Astrocyte of the hippocampus (primary cell): Measurements from ENCODE around the gene TOM1L2.
"Not testable (repeated sequence)": the region's sequence is repeated elsewhere in the genome, so short reads cannot be mapped to it uniquely, and the experiment has no call there.

Experiments used
- DNase-seq: peaks from one replicate; pipeline ENCODE4 v3.0.0; 2011; ENCODE audit warnings: low read depth, low spot score

TOM1L2 gene

DNA sequence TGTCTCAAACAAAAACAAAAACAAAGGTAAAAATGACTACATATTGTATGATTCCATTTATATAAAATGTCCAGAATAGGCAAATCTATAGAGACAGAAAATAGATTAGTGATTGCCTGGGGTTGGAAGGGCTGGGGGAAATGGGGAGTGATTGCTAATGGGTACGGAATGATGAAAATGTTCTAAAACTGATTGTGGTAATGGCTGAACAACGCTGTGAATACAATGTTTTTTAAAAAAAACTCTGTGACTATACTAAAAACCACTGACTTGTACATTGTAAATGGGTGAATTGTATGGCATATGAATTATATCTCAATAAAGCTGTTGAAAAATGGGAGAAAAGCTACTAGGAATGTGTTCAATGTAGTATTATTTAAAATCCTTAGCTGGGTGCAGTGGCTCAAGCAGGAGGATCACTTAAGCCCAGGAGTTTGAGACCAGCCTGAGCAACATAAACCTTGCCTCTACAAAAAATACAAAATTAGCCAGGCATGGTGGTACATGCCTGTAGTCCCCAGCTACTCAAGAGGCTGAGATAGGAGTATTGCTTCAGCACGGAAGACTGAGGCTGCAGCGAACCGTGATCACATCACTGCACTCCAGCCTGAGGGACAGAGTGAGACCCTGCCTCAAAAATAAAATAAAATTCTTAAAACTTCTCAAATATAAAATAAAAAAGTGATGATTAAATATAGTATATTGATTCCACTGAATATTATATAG lies 47.9 kb downstream of the TOM1L2 start:
- DNase-seq: peak; percentile 56

DNA sequence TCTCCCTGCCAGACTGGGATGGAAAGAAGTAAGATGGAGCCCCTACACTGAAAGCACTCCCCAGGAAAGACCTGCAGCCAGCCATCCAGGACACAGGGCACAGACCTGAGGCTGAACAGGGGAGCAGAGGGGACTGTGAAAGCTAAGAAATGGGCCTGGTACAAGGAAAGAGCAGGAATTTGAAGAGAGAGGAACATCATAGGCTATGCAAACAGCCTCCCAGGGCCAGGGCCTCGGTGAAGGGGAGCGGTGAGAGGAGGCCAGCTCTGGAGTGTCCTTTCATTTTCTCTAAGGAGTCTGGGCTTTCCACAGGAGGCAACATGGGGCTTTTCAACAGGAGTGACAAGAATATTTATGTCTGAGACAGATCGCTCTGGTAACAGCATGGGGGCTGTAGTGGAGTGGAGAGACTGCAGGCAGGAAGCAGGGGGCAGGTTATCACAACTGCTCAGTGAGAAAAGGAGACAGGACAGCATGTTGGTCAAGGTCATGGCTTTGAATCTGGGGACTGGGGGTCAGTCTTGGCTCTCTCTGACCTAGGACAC lies 50.1 kb downstream of the TOM1L2 start:
- peak; percentile 57 for DNase-seq

GRCh38 chr17:17921192-17922069 lies 50.8 kb downstream of the TOM1L2 start:
- peak; percentile 96 for DNase-seq

DNA sequence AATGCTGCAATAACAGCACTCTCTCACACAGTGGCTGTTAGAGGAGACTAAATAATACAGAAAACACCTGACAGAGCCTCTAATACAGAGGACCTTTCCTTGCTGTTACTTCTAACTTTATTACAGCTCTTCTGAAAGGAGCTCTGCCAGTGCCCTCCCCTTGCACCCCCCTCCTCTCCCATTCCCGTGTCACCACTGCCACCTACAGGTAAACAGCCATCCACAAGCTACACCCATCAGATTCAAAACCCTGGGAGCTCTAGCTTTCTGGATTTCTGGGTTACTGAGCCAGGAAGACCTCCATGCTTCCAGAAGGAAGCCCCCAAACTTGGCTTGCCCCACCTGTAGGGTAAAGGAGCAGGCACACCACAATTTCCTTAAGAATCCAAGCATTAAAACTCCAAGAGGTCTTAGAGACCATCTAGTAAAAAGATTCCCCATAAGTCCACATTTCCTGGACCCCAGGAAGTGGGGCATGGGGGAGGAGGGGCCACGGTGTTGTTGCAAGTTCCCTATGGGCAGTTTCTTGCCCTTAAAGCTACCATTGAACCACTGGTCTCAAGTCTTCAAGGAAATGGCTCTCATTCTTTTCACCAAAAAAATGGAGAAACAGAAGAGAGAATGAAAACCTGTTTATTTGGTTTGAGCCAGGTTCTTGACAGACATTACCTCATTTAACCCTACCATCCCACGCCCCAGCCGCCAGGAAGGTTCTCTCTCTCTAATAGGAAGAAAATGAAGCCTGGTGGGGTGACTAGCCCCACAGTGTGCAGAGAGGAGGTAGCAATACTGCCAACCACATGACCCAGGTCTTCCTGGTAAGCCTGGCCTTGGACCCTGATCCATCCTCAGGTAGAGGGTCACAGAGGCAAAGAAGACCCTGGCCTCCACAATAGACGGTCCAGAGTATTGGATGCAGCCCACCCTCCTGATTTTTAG lies 52.8 kb downstream of the TOM1L2 start:
- peak; percentile 91 for DNase-seq

DNA sequence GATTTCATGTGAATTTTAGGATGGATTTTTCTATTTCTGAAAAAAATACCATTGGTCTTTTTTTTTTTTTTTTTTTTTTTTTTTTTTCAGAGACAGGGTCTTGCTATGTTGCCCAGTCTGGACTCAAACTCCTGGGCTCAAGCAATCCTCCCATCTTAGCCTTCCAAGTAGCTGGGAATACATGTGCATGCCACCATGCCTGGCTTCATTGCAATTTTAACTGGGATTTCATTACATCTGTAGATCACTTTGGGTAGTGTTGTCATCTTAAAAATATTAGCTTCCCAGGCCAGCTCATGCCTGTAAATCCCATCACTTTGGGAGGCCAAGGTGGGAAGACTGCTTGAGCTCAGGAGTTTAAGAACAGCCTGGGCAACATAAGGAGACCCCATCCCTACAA lies 54.8 kb downstream of the TOM1L2 start:
- no peak for DNase-seq

GRCh38 chr17:17915183-17915582 lies 57.0 kb downstream of the TOM1L2 start:
- no peak for DNase-seq

DNA sequence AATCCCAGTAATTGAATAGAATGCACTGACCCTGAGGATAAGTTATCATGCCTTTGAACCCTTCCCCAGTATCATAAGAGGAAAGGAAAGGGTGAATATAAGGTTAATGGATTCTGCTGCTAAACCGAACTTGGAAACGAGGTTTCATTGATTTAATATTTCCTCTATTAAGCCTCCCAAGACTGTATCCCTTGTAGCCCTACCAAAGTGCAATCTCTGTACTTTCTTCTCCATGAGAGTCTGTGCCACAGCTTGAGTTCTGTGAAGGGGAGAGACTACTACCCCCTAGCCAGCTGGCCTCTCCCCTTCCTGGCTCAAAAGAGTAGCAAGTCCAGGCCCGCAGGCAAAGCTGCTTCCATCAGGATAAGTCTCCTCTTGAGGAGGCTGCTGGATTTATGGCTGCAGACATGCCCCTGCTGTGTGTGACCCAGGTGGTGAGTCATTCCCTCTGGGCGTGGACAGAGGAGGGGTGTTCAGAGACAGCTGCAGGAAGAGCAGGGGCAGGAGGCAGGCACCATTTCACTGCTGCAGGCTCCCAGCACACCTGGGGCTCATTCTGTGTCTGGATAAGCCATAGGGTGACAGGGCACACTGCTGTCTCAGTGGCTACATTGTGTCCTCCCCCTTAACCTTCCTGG lies 58.4 kb downstream of the TOM1L2 start:
- DNase-seq: peak; percentile 92

- not testable (repeated sequence) for DNase-seq
Measured at GRCh38 chr17:17912336-17912735, 59.9 kb downstream of the TOM1L2 start.

DNA sequence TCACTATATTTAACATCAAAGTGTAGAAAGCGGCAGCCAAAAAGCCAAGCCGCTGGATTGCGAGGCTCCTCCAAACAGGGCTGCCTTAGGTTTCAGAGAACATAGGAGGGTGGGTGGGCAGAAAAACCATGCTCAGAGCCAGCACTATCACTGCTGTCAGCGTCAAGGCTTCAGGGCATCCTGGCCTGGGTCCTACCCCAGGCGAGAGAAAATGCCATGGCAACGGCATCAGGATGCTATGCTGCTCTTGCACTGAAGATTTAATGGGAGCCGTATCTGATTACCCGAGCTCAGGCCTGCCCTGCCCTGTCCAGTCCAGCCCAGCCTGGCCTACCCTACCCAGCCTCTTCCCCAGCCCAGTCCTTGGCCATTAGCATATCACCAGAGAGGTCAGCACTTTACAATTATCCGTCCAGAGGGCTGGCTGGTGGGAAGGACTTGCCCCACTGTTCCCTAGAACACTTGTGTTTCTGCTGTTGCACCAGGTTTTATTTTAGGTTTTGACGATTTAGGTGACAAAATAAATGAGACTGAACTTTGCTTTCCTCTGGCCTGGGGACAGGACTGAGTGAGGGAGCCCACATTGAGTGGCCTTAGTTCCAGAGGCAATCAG lies 61.1 kb downstream of the TOM1L2 start:
- DNase-seq: no peak

DNA sequence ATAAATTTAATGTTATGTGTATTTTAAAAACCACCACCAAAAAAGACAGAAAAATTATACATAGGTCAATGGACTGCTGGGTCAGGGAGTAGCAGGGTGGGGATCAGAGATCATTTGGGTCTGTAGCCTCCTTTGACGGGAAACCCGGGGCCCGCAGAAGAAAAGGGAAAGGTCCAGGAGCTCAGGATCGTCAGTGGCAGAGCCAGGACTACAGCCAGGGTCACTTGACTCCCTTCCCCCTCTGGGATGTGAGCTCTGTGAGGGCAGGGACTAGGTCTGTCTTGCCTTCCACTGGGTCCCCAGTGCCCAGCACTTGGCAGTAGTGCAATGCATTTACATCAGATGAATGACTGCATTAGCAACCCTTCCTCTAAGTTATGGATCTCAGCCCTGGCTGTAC lies 62.1 kb downstream of the TOM1L2 start:
- DNase-seq: no peak

- DNase-seq: no peak
Measured at GRCh38 chr17:17909078-17909477, 63.1 kb downstream of the TOM1L2 start.

DNA sequence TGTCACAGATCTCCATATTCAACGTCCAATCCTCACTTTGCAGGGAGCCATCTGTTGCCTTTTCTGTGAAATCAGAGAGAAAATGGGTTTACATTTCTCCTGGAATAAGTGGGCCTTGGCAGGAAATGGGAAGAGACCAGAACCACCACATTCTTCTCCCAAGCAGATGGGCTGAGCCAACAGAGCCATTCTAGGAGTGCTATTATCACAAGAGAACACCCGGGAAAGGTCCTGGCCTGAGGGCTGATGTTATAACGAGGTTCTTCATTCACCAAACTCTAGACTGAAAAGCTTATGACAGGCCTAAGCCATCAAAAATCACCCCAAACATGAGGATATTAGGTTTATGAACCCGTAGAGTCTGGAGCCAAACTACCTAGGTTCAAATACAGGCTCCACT lies 64.7 kb downstream of the TOM1L2 start:
- no peak for DNase-seq

DNA sequence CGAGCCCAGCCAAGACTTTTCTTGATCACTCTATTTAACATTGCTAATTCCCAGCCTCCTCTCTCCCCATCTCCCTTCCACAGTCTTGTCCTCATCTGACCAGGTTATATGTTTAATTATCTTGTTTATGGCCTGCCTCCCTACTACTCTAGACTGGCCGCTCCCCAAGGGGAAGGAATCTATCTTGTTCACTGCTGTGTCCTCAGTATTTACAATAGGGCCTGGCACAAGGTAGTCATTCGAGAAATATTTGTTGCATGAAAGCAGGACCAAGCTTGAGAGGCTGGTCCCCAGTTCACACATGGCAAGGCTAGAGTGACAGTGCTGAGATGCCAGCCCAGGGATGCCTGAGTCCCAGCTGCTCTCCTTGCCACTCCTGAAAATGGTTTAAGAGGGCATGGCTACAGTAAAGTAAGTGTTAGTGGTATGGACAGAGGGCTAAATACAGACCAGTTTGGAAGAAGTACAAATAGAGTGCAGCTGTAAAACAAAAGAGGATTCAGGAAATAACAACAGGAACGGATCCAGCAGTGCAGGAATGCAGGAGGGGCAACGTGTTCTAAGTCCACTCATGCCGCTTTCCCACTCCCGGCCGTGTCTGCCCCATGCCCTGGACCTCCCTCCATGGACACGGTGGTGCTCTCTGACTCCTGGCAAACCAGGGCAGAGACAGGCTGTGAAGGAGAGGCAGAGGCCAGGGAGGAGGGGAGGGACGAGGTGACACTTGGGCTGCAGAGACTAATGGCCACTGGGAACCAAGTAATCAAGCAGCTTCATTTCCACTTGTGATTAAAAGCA lies 65.6 kb downstream of the TOM1L2 start:
- DNase-seq: no peak

DNA sequence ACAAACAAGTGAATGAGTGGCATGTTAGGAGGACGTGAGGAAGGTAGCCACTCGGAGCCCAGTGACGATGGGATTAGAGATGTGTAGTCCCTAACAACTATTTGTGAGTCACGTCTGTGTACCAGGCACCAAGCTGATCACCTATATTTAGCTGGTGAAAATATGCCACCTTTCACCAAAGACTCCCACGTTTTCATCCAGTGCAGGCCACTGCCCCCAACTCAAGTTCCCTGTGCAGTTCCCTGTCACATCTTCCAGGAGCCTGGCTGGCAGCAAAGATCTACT lies 67.2 kb downstream of the TOM1L2 start:
- no peak for DNase-seq

DNA sequence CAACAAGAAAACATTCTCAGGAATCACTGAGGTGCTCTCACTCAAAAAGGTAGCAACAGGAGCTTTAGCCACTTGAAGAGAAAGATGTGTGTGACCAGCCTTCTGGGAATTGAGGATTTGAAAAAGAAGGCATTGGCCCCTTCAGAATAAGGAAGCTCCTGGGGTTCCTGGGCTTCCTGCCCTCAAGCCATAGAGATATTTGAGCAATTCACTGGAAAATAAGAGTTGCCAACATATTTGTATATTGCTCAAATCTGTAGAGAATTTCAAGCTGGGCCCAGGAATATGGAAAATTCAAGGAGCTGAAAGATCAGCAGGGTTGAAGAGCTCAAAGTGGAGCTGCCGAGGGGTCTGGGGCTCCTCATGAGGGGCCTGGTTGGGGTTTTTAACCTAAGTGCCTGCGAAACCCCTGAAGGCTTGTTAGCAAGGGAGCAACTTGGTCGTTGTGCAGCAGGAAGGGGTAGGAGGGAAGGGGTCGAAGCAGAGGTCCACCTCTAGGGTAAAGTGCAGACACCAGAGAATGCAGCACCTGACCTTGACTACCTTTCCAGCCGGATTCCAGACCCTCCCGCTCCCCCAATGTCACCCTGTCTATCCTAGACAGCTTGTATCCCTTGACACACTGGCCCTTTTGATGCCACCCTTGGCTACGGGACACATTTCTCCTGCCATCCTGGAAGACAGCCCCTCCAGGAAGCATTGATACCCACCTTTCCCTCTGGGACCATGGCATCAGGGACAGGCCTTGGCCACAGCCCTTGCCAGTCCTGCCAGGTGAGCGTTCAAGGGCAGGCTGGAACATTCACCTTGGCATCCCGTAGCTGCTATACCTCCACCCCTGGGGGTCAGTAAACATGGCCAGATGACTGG lies 67.8 kb downstream of the TOM1L2 start:
- no peak for DNase-seq

GRCh38 chr17:17902877-17903276 lies 69.3 kb downstream of the TOM1L2 start:
- DNase-seq: no peak

DNA sequence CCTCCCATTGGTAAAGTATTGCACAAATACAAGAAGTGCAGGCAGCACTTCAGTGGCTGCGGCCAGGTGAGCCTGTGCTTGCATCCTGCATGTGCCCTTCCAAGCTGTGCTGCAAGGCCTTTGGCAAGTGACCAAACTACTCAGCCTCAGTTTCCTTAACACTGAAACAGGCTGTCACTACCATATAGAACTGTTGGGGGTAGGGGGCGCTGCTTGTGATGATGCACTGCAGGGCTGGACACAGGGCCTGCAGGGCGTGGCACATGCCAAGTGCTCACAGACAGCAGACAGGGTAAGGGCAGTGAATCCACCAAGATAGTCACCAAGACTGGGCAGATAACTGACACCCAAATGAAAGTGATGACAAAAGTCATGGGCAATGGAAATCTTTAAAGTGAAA lies 69.8 kb downstream of the TOM1L2 start:
- DNase-seq: no peak

DNA sequence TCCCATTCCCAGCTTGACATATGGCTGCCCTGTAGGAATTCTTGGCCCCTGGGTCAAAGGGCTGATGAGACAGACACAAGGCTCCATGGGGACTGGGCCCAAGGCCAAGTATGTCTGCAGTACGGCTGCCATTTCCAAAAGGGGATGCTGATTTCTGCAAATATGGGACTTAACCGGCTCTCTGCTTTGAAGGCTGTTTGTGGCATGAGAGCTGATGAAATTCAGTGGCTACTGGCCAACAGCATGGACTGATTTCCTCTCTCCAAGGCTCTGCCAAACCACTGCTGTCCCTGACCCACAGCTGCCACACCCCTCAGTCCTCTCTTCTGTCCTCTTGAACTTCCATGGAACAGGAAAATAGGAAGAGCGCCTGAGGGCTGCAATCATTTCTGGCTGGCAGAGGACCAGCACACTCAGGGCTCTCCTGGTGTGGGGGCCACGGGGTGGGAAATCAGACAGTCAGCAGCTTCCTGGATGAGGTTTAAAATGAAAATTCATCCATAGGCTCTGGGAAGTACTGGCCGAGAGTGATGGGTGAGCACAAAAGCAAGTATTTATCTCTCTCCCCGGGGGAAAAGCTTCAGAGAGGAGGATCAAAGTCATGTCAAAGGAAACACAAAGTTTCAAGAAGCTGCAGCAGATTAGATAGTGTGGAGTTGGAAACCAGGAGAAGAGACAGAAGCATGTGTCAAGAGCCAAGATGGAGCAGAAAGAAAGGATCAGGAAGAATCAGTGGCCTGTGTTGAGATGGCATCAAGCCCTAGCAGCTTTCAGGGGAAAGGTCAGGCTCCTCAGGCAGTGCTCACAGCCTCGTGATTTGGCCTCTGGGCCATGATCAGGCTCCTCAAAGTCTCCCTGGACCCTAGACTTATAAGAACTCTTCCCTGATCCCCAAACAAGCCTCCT lies 71.3 kb downstream of the TOM1L2 start:
- peak; percentile 93 for DNase-seq
